ENCODE results near the gene DOCK10.

Gene DOCK10

DNA sequence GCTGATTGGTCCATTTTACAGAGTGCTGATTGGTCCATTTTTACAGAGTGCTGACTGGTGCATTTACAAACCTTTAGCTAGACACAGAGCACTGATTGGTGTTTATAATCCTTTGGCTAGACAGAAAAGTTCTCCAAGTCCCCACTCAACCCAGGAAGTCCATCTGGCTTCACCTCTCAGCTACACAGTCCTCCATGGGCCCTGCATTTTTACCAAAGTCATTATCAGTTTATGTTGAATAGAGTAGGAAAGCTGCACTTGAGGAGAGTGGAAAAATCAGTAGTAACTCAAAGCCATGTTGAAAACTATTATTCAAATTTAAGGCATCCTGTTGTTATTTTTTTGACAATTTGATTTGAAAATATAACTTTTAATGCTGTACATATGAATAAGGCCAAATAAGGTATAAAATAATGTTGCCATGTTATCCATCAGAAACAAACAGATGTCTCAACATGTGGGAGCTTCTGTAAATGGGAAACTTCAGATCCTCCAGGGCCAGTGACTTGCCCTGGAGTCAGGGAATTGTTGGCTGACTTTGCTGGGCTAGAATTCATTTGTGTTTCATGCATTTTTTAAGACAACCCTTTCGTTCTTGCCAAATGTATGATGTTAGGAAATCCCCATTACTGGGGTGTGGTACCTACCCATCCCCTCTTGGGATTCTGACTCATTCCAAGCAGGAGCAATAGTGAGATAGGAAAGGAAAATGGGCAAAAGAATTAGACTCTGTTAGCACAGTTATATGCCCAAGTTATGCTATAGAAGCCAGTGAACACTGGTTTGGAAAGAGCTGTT lies 288.3 kb downstream of the DOCK10 start:
- Mint-ChIP-seq H3K4me3 (no peak overlapping the region), H3K36me3 (peaks cover 22 to 24% of the 10 kb centered on the region in 2 donors), H3K9me3 (peaks cover 19 to 21% of the 10 kb centered on the region in 2 donors), H3K27me3 (no peaks in the 10 kb centered on the region), H3K27ac (peak overlapping the region; percentile 37), H3K4me1 (peaks cover 9 to 13% of the 10 kb centered on the region in 2 donors)
- no peak for ATAC-seq (replicated peaks)
- DNase-seq: no peak

GRCh38 chr2:224751996-224752698 lies 290.1 kb downstream of the DOCK10 start:
- ATAC-seq (replicated peaks): peak; percentile 75 to 78
- peak overlapping the region; percentile 22 for H3K27ac Mint-ChIP-seq
- peaks cover 1 to 5% of the 10 kb centered on the region in 2 donors for H3K9me3 Mint-ChIP-seq
- DNase-seq: no peak
- H3K4me3 Mint-ChIP-seq: peak overlapping the region in 1 of 2 donors; percentile 6
- peaks cover 9 to 13% of the 10 kb centered on the region in 2 donors for H3K4me1 Mint-ChIP-seq
- peaks cover 4 to 6% of the 10 kb centered on the region in 2 donors for H3K36me3 Mint-ChIP-seq
- no peaks in the 10 kb centered on the region for H3K27me3 Mint-ChIP-seq

DNA sequence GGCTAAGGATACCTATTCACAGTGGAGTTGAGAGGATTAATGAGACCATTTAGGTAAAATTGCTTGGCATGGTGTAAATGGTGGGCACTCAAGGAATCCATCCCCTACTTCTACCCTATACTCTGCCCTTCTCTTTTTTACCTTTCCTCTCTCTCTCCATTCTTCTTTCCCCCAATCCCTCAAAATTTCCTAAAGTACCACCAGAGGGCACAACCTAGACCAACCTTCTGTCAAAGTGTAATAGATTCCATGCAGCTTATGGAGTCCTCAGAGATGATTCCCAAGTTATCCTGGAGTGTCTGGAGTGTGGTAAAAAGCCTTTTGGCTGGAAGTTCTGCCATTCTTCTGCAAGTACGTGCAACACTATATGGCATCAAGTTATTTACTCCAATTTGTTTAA lies 293.1 kb downstream of the DOCK10 start:
- no peaks in the 10 kb centered on the region for H3K27me3 Mint-ChIP-seq
- H3K4me1 Mint-ChIP-seq: peaks cover 11 to 13% of the 10 kb centered on the region in 2 donors
- no peak for DNase-seq
- H3K9me3 Mint-ChIP-seq: peaks cover 0 to 3% of the 10 kb centered on the region in 2 donors
- H3K4me3 Mint-ChIP-seq: no peak overlapping the region
- no peak for ATAC-seq (replicated peaks)
- no peaks in the 10 kb centered on the region for H3K36me3 Mint-ChIP-seq
- H3K27ac Mint-ChIP-seq: no peak overlapping the region

DNA sequence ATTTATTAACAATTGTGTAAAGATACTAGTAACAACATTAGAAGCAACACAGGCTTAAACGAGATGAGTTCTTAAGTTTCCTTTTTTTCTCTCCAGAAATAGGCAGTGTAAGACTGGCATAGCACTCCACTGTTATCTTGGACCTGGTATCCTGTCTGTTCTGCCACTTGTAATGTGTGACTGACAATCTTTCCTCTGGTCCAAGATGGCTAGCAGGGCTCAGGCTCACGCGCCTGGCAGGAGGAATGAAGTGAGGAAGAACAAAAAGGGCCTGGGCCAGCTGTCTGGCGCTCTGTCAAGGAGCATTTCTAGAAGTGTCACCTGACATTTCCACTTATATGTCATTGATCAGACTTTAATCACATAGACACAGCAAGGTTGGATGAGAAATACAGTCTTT lies 294.5 kb downstream of the DOCK10 start:
- Mint-ChIP-seq H3K27me3 (no peaks in the 10 kb centered on the region), H3K9me3 (peaks cover 0 to 1% of the 10 kb centered on the region in 2 donors), H3K4me1 (peaks cover 12 to 19% of the 10 kb centered on the region in 2 donors), H3K36me3 (peaks cover under 1% of the 10 kb centered on the region in 2 donors), H3K4me3 (no peak overlapping the region), H3K27ac (no peak overlapping the region)
- DNase-seq (no peak), ATAC-seq (replicated peaks) (no peak)

DNA sequence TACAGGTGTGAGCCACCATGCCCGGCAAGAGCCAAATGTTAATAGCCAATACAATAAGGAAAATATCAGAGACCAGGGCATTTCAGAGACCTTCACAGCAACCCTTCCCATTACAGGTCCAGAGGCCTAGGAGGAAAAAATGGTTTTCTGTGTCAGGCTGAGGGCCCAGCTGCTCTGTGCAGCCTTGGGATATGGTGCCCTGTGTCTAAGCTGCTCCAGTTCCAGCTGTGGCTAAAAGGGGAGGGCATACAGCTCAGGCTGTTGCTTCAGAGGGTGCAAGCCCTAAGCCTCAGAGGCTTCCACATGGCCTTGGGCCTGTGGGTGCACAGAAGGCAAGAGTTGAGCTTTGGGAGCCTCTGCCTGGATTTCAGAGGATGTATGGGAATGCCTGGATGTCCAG lies 306.0 kb downstream of the DOCK10 start:
- Mint-ChIP-seq H3K4me3 (no peak overlapping the region), H3K27me3 (no peaks in the 10 kb centered on the region), H3K36me3 (peaks cover 11 to 24% of the 10 kb centered on the region in 2 donors), H3K4me1 (peaks cover 10% of the 10 kb centered on the region in 2 donors), H3K9me3 (peaks cover 22 to 25% of the 10 kb centered on the region in 2 donors), H3K27ac (no peak overlapping the region)
- no peak for ATAC-seq (replicated peaks)
- no peak for DNase-seq

- Mint-ChIP-seq H3K4me1 (peaks cover 10% of the 10 kb centered on the region in 2 donors), H3K27me3 (peaks cover 0 to 6% of the 10 kb centered on the region in 2 donors), H3K27ac (no peak overlapping the region), H3K9me3 (peaks cover 22 to 25% of the 10 kb centered on the region in 2 donors), H3K36me3 (peaks cover 11 to 24% of the 10 kb centered on the region in 2 donors), H3K4me3 (no peak overlapping the region)
- peak; percentile 78 to 82 for ATAC-seq (replicated peaks)
- no peak for DNase-seq
Measured at GRCh38 chr2:224734949-224735348, 307.3 kb downstream of the DOCK10 start.

DNA sequence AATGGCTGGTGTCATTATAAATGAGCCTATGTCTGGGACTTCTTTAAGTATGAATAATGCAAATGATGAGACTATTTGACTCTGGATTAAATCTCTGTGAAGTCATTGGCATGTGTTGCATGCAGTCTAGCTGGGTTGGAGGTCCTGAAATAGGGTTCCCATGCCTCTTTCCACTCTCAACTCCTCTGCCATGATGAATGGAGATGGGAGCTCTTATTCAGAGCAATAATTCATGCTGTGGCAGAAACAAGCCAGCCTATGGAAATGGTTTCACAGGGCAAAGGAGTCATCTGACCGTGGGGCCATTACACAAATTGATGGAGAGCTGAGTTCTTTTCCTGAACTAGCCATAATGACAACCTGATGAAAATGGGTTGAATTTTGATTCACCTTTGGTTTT lies 310.6 kb downstream of the DOCK10 start:
- peaks cover 4 to 12% of the 10 kb centered on the region in 2 donors for H3K27me3 Mint-ChIP-seq
- peaks cover 4 to 22% of the 10 kb centered on the region in 2 donors for H3K36me3 Mint-ChIP-seq
- DNase-seq: no peak
- ATAC-seq (replicated peaks): no peak
- peaks cover 3 to 4% of the 10 kb centered on the region in 2 donors for H3K4me1 Mint-ChIP-seq
- H3K4me3 Mint-ChIP-seq: no peak overlapping the region
- peaks cover 25 to 30% of the 10 kb centered on the region in 2 donors for H3K9me3 Mint-ChIP-seq
- no peak overlapping the region for H3K27ac Mint-ChIP-seq

- H3K4me3 Mint-ChIP-seq: no peak overlapping the region
- no peak for ATAC-seq (replicated peaks)
- H3K9me3 Mint-ChIP-seq: peaks cover 11 to 17% of the 10 kb centered on the region in 2 donors
- no peak overlapping the region for H3K27ac Mint-ChIP-seq
- DNase-seq: no peak
- H3K4me1 Mint-ChIP-seq: peaks cover 0 to 2% of the 10 kb centered on the region in 2 donors
- H3K27me3 Mint-ChIP-seq: peaks cover 4 to 12% of the 10 kb centered on the region in 2 donors
- peaks cover 0 to 11% of the 10 kb centered on the region in 2 donors for H3K36me3 Mint-ChIP-seq
Measured at GRCh38 chr2:224729435-224729834, 312.8 kb downstream of the DOCK10 start.

DNA sequence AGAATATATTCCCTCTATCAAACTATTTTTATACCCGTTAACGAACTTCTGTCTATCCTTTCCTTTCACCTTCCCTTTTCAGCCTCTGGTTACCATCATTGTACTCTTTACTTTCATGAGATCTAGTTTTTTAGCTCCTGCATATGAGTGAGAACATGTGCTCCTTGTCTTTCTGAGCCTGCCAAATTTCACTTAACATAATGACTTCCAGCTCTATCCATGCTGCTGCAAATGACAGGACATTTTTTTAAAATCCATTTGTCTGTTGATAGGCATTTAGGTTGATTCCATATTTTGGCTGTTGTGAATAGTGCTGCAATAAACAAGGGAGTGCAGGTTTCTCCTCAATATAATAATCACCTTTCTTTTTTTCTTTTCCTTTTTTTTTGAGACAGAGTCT lies 317.9 kb downstream of the DOCK10 start:
- ATAC-seq (replicated peaks): no peak
- H3K4me1 Mint-ChIP-seq: peaks cover 0 to 8% of the 10 kb centered on the region in 2 donors

GRCh38 chr2:224723586-224724217 lies 318.6 kb downstream of the DOCK10 start:
- DNase-seq (no peak), ATAC-seq (replicated peaks) (peak; percentile 57 to 90)
- H3K9me3 Mint-ChIP-seq: peaks cover 10 to 11% of the 10 kb centered on the region in 2 donors
- H3K27me3 Mint-ChIP-seq: peaks cover 0 to 6% of the 10 kb centered on the region in 2 donors
- H3K36me3 Mint-ChIP-seq: peaks cover 0 to 11% of the 10 kb centered on the region in 2 donors
- peaks cover 0 to 8% of the 10 kb centered on the region in 2 donors for H3K4me1 Mint-ChIP-seq
- H3K4me3 Mint-ChIP-seq: no peak overlapping the region
- H3K27ac Mint-ChIP-seq: no peak overlapping the region

More for the DNA sequence above, 317.9 kb downstream of the DOCK10 start:
- Mint-ChIP-seq H3K4me3 (no peak overlapping the region), H3K9me3 (peaks cover 11 to 14% of the 10 kb centered on the region in 2 donors), H3K27ac (no peak overlapping the region), H3K36me3 (peaks cover 0 to 11% of the 10 kb centered on the region in 2 donors), H3K27me3 (peaks cover 2 to 6% of the 10 kb centered on the region in 2 donors)
- no peak for DNase-seq

DNA sequence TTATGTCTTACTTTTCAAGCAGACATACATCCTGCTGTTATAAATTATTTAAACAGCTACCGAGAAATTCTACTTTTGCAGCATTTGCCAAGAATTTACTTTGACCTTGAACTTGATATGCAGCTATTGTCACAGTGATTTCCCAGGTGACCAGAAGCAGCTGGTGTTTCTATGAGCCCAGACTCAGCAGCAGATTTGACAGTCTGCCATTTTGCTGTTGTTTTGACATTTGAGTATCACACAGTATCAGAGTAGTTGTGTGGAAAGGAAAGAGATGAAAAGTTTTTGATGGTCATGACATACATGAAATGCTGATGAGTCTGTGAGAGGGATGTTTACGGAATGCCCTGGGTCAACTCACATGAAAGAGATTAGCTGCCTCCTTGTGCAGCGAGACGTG lies 319.5 kb downstream of the DOCK10 start:
- peaks cover 6% of the 10 kb centered on the region in 2 donors for H3K9me3 Mint-ChIP-seq
- no peak overlapping the region for H3K27ac Mint-ChIP-seq
- no peak for ATAC-seq (replicated peaks)
- peaks cover 0 to 8% of the 10 kb centered on the region in 2 donors for H3K4me1 Mint-ChIP-seq
- H3K4me3 Mint-ChIP-seq: no peak overlapping the region
- peaks cover 0 to 8% of the 10 kb centered on the region in 2 donors for H3K36me3 Mint-ChIP-seq
- DNase-seq: no peak
- peaks cover 0 to 6% of the 10 kb centered on the region in 2 donors for H3K27me3 Mint-ChIP-seq

DNA sequence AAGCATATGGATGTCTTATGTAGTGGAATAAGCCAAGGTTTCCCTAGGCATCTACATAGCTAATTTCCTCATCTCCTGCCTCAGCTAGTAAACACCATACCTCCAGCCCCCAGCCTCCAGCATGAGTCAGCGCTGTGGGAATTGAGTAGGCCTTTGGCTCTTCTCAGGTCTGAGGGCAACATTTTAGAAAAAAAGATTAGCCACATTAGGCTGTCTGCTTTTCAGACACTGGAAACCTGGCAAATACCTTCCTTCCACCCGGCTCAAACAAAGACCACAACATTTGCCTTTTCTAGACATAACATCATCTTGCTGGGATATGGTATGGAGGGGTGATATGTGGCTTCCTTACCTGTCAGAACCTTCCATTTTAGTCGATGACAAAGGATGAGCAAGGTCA lies 320.0 kb downstream of the DOCK10 start:
- Mint-ChIP-seq H3K4me1 (peaks cover 0 to 8% of the 10 kb centered on the region in 2 donors), H3K27me3 (peaks cover 0 to under 1% of the 10 kb centered on the region in 2 donors), H3K4me3 (no peak overlapping the region), H3K9me3 (peaks cover 1 to 3% of the 10 kb centered on the region in 2 donors), H3K36me3 (peaks cover 0 to 3% of the 10 kb centered on the region in 2 donors), H3K27ac (no peak overlapping the region)
- no peak for DNase-seq
- no peak for ATAC-seq (replicated peaks)

GRCh38 chr2:224716921-224717320 lies 325.3 kb downstream of the DOCK10 start:
- H3K36me3 Mint-ChIP-seq: no peaks in the 10 kb centered on the region
- no peak for DNase-seq
- no peak overlapping the region for H3K27ac Mint-ChIP-seq
- peaks cover 3 to 5% of the 10 kb centered on the region in 2 donors for H3K9me3 Mint-ChIP-seq
- no peak overlapping the region for H3K4me3 Mint-ChIP-seq
- no peak for ATAC-seq (replicated peaks)
- H3K4me1 Mint-ChIP-seq: no peaks in the 10 kb centered on the region
- peaks cover 8 to 20% of the 10 kb centered on the region in 2 donors for H3K27me3 Mint-ChIP-seq

- no peak within 1 kb of the TSS for H3K4me3 Mint-ChIP-seq
- H3K36me3 Mint-ChIP-seq: no peaks in the 10 kb centered on the region
- DNase-seq (no peak), ATAC-seq (replicated peaks) (no peak)
- no peak within 1 kb of the TSS for H3K27ac Mint-ChIP-seq
- no peaks in the 10 kb centered on the region for H3K4me1 Mint-ChIP-seq
- peaks cover 8 to 20% of the 10 kb centered on the region in 2 donors for H3K27me3 Mint-ChIP-seq
- H3K9me3 Mint-ChIP-seq: peaks cover 3 to 5% of the 10 kb centered on the region in 2 donors
Measured at GRCh38 chr2:224716201-224716600, 326.1 kb downstream of the DOCK10 start, which contains the start of gene CCDC195. TSS of gene CCDC195 (minus strand) at chr2:224716365. CDS start at chr2:224716365, 0 bp downstream.

All from stimulated activated naive B cell treated with anti-CD40 and anti-IgM and Interleukin-4, amounts not matched to agents 10 μg/mL and 1 μg/mL and 100 μg/mL, for 72 hours (primary cell).